Osteocyte (in vitro differentiated cells): ENCODE data around the gene ZNF346. TPM values are rescaled to one million over a fixed set of nuclear protein-coding genes. Genes with fewer than 3 reads are reported as not detected.

ENCODE experiments used
- DNase-seq: peaks from one replicate; pipeline ENCODE4 v3.0.0; 2021; ENCODE audit warnings: mixed read lengths; ENCODE audit not compliant: unreplicated experiment; ENCODE audit errors: extremely low spot score
- H3K27ac Mint-ChIP-seq: one replicate; pipeline ENCODE4 v1.8.0; 2021; ENCODE audit warnings: mild to moderate bottlenecking, mixed read lengths; ENCODE audit not compliant: unreplicated experiment
- H3K27me3 Mint-ChIP-seq: one replicate; pipeline ENCODE4 v1.8.0; 2021; ENCODE audit warnings: mixed read lengths; ENCODE audit not compliant: unreplicated experiment
- H3K36me3 Mint-ChIP-seq: one replicate; pipeline ENCODE4 v1.8.0; 2021; ENCODE audit warnings: mixed read lengths; ENCODE audit not compliant: unreplicated experiment
- H3K4me1 Mint-ChIP-seq: one replicate; pipeline ENCODE4 v1.8.0; 2021; ENCODE audit warnings: mixed read lengths; ENCODE audit not compliant: unreplicated experiment
- H3K4me3 Mint-ChIP-seq: one replicate; pipeline ENCODE4 v1.8.0; 2021; ENCODE audit warnings: mild to moderate bottlenecking, moderate library complexity, mixed read lengths; ENCODE audit not compliant: unreplicated experiment
- H3K9me3 Mint-ChIP-seq: one replicate; pipeline ENCODE4 v1.8.0; 2021; ENCODE audit warnings: mixed read lengths; ENCODE audit not compliant: unreplicated experiment
- total RNA-seq: library from RNA; stranded (reverse); gene quantifications from 2 replicates; pipeline ENCODE4 v1.2.1, GENCODE V29; 2021
- TF ChIP-seq, protein P1 (sequence below): fragments of 200-600 bp; sonication (generic); IDR thresholded peaks from 2 replicates; pipeline ENCODE4 v1.5.0; 2021; ENCODE audit warnings: antibody characterized with exemption, mild to moderate bottlenecking, moderate library complexity

ZNF346 gene
- total RNA-seq, 1 donor from 2014 or later, result 26.9 TPM

DNA sequence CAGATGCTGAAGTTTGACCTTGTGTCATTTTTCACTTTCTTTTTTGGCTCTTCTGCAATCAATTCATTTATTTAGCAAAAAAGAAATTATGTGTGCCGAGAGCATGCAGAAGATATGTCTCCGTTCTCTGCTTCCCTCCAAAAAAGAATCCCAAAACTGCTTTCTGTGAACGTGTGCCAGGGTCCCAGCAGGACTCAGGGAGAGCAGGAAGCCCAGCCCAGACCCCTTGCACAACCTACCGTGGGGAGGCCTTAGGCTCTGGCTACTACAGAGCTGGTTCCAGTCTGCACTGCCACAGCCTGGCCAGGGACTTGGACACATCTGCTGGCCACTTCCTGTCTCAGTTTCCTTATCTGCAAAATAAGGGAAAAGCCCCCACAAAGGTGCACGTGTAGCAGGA, 66.6 kb downstream of the ZNF346 start:
- peaks cover 17% of the 10 kb centered on the region for H3K4me1 Mint-ChIP-seq
- peaks cover 7% of the 10 kb centered on the region for H3K27me3 Mint-ChIP-seq
- H3K9me3 Mint-ChIP-seq, result no peaks in the 10 kb centered on the region
- no peak for DNase-seq
- H3K27ac Mint-ChIP-seq, result no peak overlapping the region
- H3K4me3 Mint-ChIP-seq, result no peak overlapping the region
- TF ChIP-seq, protein P1, sequence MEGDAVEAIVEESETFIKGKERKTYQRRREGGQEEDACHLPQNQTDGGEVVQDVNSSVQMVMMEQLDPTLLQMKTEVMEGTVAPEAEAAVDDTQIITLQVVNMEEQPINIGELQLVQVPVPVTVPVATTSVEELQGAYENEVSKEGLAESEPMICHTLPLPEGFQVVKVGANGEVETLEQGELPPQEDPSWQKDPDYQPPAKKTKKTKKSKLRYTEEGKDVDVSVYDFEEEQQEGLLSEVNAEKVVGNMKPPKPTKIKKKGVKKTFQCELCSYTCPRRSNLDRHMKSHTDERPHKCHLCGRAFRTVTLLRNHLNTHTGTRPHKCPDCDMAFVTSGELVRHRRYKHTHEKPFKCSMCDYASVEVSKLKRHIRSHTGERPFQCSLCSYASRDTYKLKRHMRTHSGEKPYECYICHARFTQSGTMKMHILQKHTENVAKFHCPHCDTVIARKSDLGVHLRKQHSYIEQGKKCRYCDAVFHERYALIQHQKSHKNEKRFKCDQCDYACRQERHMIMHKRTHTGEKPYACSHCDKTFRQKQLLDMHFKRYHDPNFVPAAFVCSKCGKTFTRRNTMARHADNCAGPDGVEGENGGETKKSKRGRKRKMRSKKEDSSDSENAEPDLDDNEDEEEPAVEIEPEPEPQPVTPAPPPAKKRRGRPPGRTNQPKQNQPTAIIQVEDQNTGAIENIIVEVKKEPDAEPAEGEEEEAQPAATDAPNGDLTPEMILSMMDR, result no peak
- no peaks in the 10 kb centered on the region for H3K36me3 Mint-ChIP-seq

DNA sequence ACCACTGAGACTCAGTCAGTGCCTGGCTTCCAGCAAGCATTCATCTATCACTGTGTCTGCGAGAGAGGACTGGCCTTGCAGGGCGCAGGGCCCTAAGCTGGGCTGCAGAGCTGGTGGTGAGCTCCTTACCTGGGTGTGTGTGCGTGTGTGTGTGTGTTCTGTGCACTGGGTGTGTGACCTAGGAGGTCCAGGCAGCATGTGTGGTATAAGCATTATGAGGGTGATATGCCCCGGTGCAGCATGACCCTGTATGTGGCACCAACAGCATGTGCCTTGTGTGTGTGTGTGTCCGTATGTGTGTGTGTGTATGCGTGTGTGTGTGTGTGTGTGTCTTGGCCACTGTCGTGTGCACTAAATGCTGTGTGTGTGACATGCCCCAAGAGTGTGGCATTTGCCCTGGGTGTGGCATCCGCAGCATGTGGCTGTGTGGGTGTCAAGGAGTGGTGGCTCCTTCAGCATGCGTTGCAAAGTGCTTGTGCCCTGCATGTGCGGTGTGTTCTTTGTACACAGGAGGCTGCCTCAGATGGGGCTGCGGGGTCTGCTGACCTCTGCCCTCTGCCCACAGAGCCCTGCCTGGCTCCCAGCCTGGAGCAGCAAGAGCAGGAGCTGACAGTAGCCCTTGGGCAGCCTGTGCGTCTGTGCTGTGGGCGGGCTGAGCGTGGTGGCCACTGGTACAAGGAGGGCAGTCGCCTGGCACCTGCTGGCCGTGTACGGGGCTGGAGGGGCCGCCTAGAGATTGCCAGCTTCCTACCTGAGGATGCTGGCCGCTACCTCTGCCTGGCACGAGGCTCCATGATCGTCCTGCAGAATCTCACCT, 67.5 kb downstream of the ZNF346 start:
- no peak for DNase-seq
- Mint-ChIP-seq H3K9me3 (no peaks in the 10 kb centered on the region), H3K27ac (no peak overlapping the region), H3K27me3 (peaks cover 5% of the 10 kb centered on the region), H3K4me3 (no peak overlapping the region), H3K4me1 (peaks cover 25% of the 10 kb centered on the region), H3K36me3 (no peaks in the 10 kb centered on the region)
- TF ChIP-seq, protein P1, result no peak

DNA sequence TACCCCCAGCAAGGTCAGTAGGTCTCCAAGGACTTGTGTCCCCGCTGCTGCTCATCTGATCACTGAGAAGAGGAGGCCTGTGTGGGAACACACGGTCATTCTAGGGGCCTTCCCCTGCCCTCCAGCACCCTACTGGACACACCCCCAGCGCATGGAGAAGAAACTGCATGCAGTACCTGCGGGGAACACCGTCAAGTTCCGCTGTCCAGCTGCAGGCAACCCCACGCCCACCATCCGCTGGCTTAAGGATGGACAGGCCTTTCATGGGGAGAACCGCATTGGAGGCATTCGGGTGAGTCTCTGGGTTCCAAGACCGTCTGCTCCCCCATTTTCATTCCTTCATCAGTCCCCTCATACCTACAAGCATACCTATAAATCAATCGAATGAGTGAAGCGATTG, 68.3 kb downstream of the ZNF346 start:
- TF ChIP-seq, protein P1, result no peak
- no peaks in the 10 kb centered on the region for H3K36me3 Mint-ChIP-seq
- H3K27ac Mint-ChIP-seq, result no peak overlapping the region
- H3K4me3 Mint-ChIP-seq, result no peak overlapping the region
- no peak for DNase-seq
- H3K9me3 Mint-ChIP-seq, result no peaks in the 10 kb centered on the region
- H3K27me3 Mint-ChIP-seq, result peaks cover 2% of the 10 kb centered on the region
- peaks cover 31% of the 10 kb centered on the region for H3K4me1 Mint-ChIP-seq

DNA sequence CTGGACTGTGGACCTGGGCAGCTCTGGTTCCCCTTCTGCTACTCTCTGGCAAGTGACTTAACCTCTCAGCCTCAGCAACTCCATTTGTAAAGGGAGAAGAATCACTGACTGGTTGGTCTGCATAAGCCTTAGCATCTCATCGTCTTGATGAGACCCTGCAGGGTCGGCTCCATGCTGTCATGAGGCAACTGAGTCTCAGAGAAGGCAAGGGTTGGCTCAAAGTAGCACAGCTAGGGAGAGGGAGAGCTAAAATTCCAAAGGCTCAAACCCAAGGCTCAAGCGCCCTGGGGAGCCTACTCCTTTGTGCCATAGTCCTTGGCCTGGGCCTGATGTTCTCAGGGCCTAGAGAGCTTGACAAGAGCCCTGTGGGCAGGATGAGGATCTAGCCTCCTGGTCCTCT, 68.7 kb downstream of the ZNF346 start:
- H3K27ac Mint-ChIP-seq, result no peak overlapping the region
- peaks cover 2% of the 10 kb centered on the region for H3K27me3 Mint-ChIP-seq
- no peak overlapping the region for H3K4me3 Mint-ChIP-seq
- DNase-seq, result no peak
- no peaks in the 10 kb centered on the region for H3K9me3 Mint-ChIP-seq
- TF ChIP-seq, protein P1, result no peak
- H3K4me1 Mint-ChIP-seq, result peaks cover 28% of the 10 kb centered on the region
- no peaks in the 10 kb centered on the region for H3K36me3 Mint-ChIP-seq

DNA sequence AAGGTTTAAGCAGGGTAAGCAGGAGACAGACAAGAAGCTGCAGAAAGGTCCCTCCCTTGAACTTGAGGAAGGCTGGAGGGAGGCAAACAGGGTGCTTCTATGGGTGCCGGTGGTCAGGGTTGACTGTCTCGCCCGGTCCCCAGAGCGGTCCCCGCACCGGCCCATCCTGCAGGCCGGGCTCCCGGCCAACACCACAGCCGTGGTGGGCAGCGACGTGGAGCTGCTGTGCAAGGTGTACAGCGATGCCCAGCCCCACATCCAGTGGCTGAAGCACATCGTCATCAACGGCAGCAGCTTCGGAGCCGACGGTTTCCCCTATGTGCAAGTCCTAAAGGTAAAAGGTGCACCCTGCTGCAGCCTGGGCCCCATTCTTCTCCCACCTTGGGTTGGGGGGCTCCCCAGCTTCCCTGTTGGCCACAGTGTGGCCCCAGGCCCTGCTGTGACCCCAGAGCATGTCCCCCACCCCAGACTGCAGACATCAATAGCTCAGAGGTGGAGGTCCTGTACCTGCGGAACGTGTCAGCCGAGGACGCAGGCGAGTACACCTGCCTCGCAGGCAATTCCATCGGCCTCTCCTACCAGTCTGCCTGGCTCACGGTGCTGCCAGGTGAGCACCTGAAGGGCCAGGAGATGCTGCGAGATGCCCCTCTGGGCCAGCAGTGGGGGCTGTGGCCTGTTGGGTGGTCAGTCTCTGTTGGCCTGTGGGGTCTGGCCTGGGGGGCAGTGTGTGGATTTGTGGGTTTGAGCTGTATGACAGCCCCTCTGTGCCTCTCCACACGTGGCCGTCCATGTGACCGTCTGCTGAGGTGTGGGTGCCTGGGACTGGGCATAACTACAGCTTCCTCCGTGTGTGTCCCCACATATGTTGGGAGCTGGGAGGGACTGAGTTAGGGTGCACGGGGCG, 69.9 kb downstream of the ZNF346 start:
- no peak for DNase-seq
- Mint-ChIP-seq H3K36me3 (no peaks in the 10 kb centered on the region), H3K9me3 (no peaks in the 10 kb centered on the region), H3K4me3 (no peak overlapping the region), H3K27ac (no peak overlapping the region), H3K27me3 (peaks cover 2% of the 10 kb centered on the region), H3K4me1 (peaks cover 27% of the 10 kb centered on the region)
- TF ChIP-seq, protein P1, result no peak
